ENCODE data around the gene C1QBP. TPM values are rescaled to one million over a fixed set of nuclear protein-coding genes. Genes with fewer than 3 reads are reported as not detected.
"Not testable (repeated sequence)": the region's sequence is repeated elsewhere in the genome, so short reads cannot be mapped to it uniquely, and the experiment has no call there.

C1QBP gene
- total and polyA plus RNA-seq, 4 experiments from 2014 or later: 73.1 to 411 (median 163) TPM

DNA sequence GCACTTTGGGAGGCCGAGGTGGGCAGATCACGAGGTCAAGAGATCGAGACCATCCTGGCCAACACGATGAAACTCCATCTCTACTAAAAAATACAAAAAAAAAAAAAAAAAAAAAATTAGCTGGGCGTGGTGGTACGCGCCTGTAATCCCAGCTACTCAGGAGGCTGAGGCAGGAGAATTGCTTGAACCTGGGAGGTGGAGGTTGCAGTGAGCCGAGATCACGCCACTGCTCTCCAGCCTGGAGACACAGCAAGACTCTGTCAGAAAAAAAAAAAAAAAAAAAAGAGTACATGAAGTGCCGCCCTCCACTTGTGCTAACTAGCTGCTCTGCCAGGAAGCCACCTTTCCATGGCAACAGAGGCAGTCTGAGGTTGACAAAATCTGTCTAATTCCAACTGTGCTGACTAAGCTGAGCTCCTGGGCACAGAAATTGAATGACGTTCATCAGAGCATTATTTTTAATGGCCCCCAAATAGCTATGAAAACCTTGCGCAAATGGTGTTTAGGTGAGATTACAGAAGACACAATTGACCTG, 3.1 kb downstream of the C1QBP start:
- H3K27me3 Mint-ChIP-seq; H3K4me3 ChIP-seq (ENCODE audit: low read length in 2 of 2); H3K9me3 ChIP-seq (ENCODE audit: control insufficient read depth in 1 of 2, low read length in 2 of 2); POLR2A ChIA-PET (ENCODE audit: partially characterized antibody); H3K27me3 ChIP-seq (ENCODE audit: insufficient read depth, low read length); H3K9me3 Mint-ChIP-seq; H3K27ac ChIP-seq (ENCODE audit: low read depth, low read length); intact Hi-C loops (cut with micrococcal nuclease): not testable (repeated sequence)
- Mint-ChIP-seq H3K27ac (peak overlapping the region; percentile 4 to 89 (median 79)), H3K4me1 (peaks cover 21 to 47% (median 30%) of the 10 kb centered on the region in 4 donors), H3K36me3 (peaks cover 45 to 70% of the 10 kb centered on the region in 2 donors), H3K4me3 (peak overlapping the region in 5 of 8 donors; percentile 9 to 59 (median 25))
- DNase-seq: peak in 2 of 5 donors; percentile 10 to 47
- CTCF ChIA-PET (ENCODE audit: partially characterized antibody): interaction anchor here (0.6 to 1.1 kb wide), 4 partner anchors 15 to 313 kb away, joined by 3 to 4 read pairs (median 3); no protein-coding TSS in a partner anchor
- H3K36me3 ChIP-seq (ENCODE audit: insufficient read depth, low read length): peaks cover 48% of the 10 kb centered on the region
- peaks cover 34% of the 10 kb centered on the region for H3K4me1 ChIP-seq (ENCODE audit: insufficient read depth, low read length)

- Histone ChIP-seq H3K9me3 (ENCODE audit: control insufficient read depth in 1 of 2, low read length in 2 of 2) (no peaks in the 10 kb centered on the region), H3K4me3 (ENCODE audit: low read length in 2 of 2) (no peak overlapping the region), H3K27me3 (ENCODE audit: insufficient read depth, low read length) (no peaks in the 10 kb centered on the region), H3K36me3 (ENCODE audit: insufficient read depth, low read length) (peaks cover 53% of the 10 kb centered on the region), H3K27ac (ENCODE audit: low read depth, low read length) (no peak overlapping the region), H3K4me1 (ENCODE audit: insufficient read depth, low read length) (peaks cover 34% of the 10 kb centered on the region)
- DNase-seq: no peak
- H3K36me3 Mint-ChIP-seq: peaks cover 45 to 77% of the 10 kb centered on the region in 2 donors
- H3K9me3 Mint-ChIP-seq: no peaks in the 10 kb centered on the region
- H3K4me3 Mint-ChIP-seq: no peak overlapping the region
- H3K27ac Mint-ChIP-seq: peak overlapping the region in 2 of 7 donors; percentile 37 to 41
- CTCF ChIA-PET (ENCODE audit: partially characterized antibody): no interaction called here
- POLR2A ChIA-PET (ENCODE audit: partially characterized antibody): interaction anchor here (0.7 kb wide), 1 partner anchor 11 kb away, joined by 3 read pairs; no protein-coding TSS in a partner anchor
- H3K27me3 Mint-ChIP-seq: no peaks in the 10 kb centered on the region
- H3K4me1 Mint-ChIP-seq: peaks cover 21 to 44% (median 30%) of the 10 kb centered on the region in 4 donors
- intact Hi-C loops (cut with micrococcal nuclease): no loop called here
Observed at GRCh38 chr17:5434984-5435383, 4.0 kb downstream of the C1QBP start.

DNA sequence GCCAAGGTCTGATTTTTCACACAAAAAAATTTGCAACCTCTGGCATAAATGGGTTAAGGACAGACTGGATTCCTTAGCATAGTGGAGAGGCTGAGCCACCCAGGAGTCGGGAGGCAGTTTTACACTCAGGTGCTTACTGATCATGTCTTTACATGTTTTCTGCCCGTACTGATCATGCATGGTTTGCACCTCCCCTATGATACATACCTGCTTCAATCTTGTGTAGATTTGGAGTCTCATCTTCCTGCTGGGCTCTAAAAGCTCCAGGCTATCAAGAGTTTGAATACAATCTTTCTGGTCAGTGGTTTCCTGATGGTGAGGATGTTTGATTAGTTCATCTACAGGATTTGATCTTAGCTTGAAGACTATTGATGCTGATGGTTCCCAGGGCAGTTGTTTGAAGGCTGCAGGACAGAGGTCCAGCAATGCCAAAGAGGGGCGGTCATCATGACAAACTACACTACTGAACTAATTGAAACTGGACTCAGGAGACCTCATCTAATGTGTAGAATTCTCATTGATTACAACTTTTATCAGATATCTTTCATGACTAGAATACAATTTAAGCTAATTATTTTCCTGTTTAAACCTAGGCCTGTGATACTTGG, 6.9 kb downstream of the C1QBP start:
- Mint-ChIP-seq H3K4me3 (no peak overlapping the region), H3K27ac (peak overlapping the region in 3 of 7 donors; percentile 17 to 30 (median 23)), H3K27me3 (no peaks in the 10 kb centered on the region), H3K36me3 (peaks cover 61 to 87% of the 10 kb centered on the region in 2 donors), H3K9me3 (no peaks in the 10 kb centered on the region), H3K4me1 (peaks cover 6 to 18% (median 13%) of the 10 kb centered on the region in 4 donors)
- intact Hi-C loops (cut with micrococcal nuclease): no loop called here
- Histone ChIP-seq H3K4me1 (ENCODE audit: insufficient read depth, low read length) (peaks cover 12% of the 10 kb centered on the region), H3K36me3 (ENCODE audit: insufficient read depth, low read length) (peaks cover 73% of the 10 kb centered on the region), H3K27me3 (ENCODE audit: insufficient read depth, low read length) (no peaks in the 10 kb centered on the region), H3K27ac (ENCODE audit: low read depth, low read length) (no peak overlapping the region), H3K4me3 (ENCODE audit: low read length in 2 of 2) (no peak overlapping the region), H3K9me3 (ENCODE audit: control insufficient read depth in 1 of 2, low read length in 2 of 2) (no peaks in the 10 kb centered on the region)
- CTCF ChIA-PET (ENCODE audit: partially characterized antibody): interaction anchor here (0.7 kb wide), 1 partner anchor 9 kb away, joined by 6 read pairs; no protein-coding TSS in a partner anchor
- POLR2A ChIA-PET (ENCODE audit: partially characterized antibody): interaction anchor here (1.2 kb wide), 1 partner anchor 13 kb away, joined by 3 read pairs; the partner anchor contains the start of genes NUP88 and RPAIN
- no peak for DNase-seq

GRCh38 chr17:5431234-5431633, 7.7 kb downstream of the C1QBP start:
- CTCF ChIA-PET (ENCODE audit: partially characterized antibody): interaction anchor here (5.6 kb wide), 1 partner anchor 8 kb away, joined by 26 read pairs; the partner anchor contains the start of gene C1QBP
- H3K9me3 Mint-ChIP-seq; H3K27me3 Mint-ChIP-seq; H3K27me3 ChIP-seq (ENCODE audit: insufficient read depth, low read length); intact Hi-C loops (cut with micrococcal nuclease); H3K4me1 ChIP-seq (ENCODE audit: insufficient read depth, low read length); H3K9me3 ChIP-seq (ENCODE audit: control insufficient read depth in 1 of 2, low read length in 2 of 2); H3K4me3 Mint-ChIP-seq; H3K4me3 ChIP-seq (ENCODE audit: low read length in 2 of 2); H3K27ac ChIP-seq (ENCODE audit: low read depth, low read length); DNase-seq; H3K4me1 Mint-ChIP-seq; POLR2A ChIA-PET (ENCODE audit: partially characterized antibody): not testable (repeated sequence)
- peaks cover 58 to 81% of the 10 kb centered on the region in 2 donors for H3K36me3 Mint-ChIP-seq
- peaks cover 73% of the 10 kb centered on the region for H3K36me3 ChIP-seq (ENCODE audit: insufficient read depth, low read length)
- peak overlapping the region in 4 of 7 donors; percentile 1 to 74 (median 34) for H3K27ac Mint-ChIP-seq

GRCh38 chr17:5430413-5430999, 8.4 kb downstream of the C1QBP start:
- Mint-ChIP-seq H3K27me3 (no peaks in the 10 kb centered on the region), H3K36me3 (peaks cover 60 to 85% of the 10 kb centered on the region in 2 donors), H3K9me3 (no peaks in the 10 kb centered on the region), H3K4me3 (no peak overlapping the region), H3K27ac (peak overlapping the region in 4 of 7 donors; percentile 1 to 48 (median 4)), H3K4me1 (peaks cover 0 to 7% (median 3%) of the 10 kb centered on the region in 4 donors)
- Histone ChIP-seq H3K9me3 (ENCODE audit: control insufficient read depth in 1 of 2, low read length in 2 of 2) (no peaks in the 10 kb centered on the region), H3K4me1 (ENCODE audit: insufficient read depth, low read length) (no peaks in the 10 kb centered on the region), H3K36me3 (ENCODE audit: insufficient read depth, low read length) (peaks cover 76% of the 10 kb centered on the region), H3K27me3 (ENCODE audit: insufficient read depth, low read length) (no peaks in the 10 kb centered on the region), H3K4me3 (ENCODE audit: low read length in 2 of 2) (no peak overlapping the region), H3K27ac (ENCODE audit: low read depth, low read length) (no peak overlapping the region)
- ChIA-PET POLR2A (ENCODE audit: partially characterized antibody) (no interaction called here), CTCF (ENCODE audit: partially characterized antibody) (interaction anchor here (5.6 kb wide), 1 partner anchor 8 kb away, joined by 26 read pairs; the partner anchor contains the start of gene C1QBP)
- no peak for DNase-seq
- intact Hi-C loops (cut with micrococcal nuclease): no loop called here

DNA sequence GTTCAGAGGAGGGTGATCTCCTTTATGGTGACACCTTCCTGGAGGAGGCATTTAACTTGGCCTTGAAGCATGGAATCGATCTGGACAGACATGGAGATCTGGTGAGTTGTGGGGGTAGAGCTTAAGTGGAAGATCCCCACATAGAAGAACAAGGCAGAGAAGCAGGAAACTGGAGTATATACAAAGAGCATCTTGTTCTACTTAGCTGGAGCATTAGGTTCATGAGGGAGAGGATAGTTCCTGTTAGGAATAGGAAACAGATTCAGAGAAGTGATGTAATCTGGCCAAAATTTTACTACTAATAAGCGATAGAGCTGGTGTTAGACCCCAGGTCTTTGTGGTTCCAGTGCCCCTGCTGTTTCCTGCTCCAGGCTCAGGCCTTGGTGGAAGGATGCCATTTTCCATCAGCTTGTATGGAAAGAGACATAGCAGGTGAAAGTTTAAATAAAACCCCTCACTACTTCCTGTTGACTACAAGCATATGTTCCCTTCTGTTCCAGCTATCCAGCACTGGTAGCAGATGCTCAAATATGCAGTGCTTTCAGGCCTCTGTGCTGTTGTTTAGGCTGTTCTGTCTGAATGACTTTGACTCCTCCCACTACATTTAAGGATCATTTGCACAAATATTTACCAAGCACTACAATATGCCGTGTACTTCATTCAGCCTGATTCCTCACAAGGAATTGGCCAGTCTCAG, 9.6 kb downstream of the C1QBP start:
- intact Hi-C loops (cut with micrococcal nuclease): no loop called here
- no peak overlapping the region for H3K4me3 ChIP-seq (ENCODE audit: low read length in 2 of 2)
- no peaks in the 10 kb centered on the region for H3K9me3 ChIP-seq (ENCODE audit: control insufficient read depth in 1 of 2, low read length in 2 of 2)
- H3K27ac ChIP-seq (ENCODE audit: low read depth, low read length): no peak overlapping the region
- H3K4me1 Mint-ChIP-seq: peaks cover 0 to 7% (median 2%) of the 10 kb centered on the region in 4 donors
- ChIA-PET CTCF (ENCODE audit: partially characterized antibody) (interaction anchor here (5.6 kb wide), 1 partner anchor 9 kb away, joined by 26 read pairs; the partner anchor contains the start of gene C1QBP), POLR2A (ENCODE audit: partially characterized antibody) (interaction anchor here (0.7 kb wide), 1 partner anchor 10 kb away, joined by 3 read pairs; the partner anchor contains the start of genes NUP88 and RPAIN)
- H3K27me3 ChIP-seq (ENCODE audit: insufficient read depth, low read length): no peaks in the 10 kb centered on the region
- no peaks in the 10 kb centered on the region for H3K27me3 Mint-ChIP-seq
- no peaks in the 10 kb centered on the region for H3K9me3 Mint-ChIP-seq
- peaks cover 75% of the 10 kb centered on the region for H3K36me3 ChIP-seq (ENCODE audit: insufficient read depth, low read length)
- H3K4me1 ChIP-seq (ENCODE audit: insufficient read depth, low read length): no peaks in the 10 kb centered on the region
- peaks cover 53 to 87% of the 10 kb centered on the region in 2 donors for H3K36me3 Mint-ChIP-seq
- no peak overlapping the region for H3K4me3 Mint-ChIP-seq
- no peak for DNase-seq
- peak overlapping the region in 6 of 7 donors; percentile 30 to 84 (median 51) for H3K27ac Mint-ChIP-seq

Measured in CD4-positive, alpha-beta memory T cell (primary cell).